ENCODE results near the gene PITPNC1. TPM values are rescaled to one million over a fixed set of nuclear protein-coding genes. Genes with fewer than 3 reads are reported as not detected.
"Not testable (repeated sequence)": the region's sequence is repeated elsewhere in the genome, so short reads cannot be mapped to it uniquely, and the experiment has no call there.

PITPNC1 gene
- polyA plus RNA-seq, 4 donors: 19.7 to 24.3 (median 23.4) TPM

DNA sequence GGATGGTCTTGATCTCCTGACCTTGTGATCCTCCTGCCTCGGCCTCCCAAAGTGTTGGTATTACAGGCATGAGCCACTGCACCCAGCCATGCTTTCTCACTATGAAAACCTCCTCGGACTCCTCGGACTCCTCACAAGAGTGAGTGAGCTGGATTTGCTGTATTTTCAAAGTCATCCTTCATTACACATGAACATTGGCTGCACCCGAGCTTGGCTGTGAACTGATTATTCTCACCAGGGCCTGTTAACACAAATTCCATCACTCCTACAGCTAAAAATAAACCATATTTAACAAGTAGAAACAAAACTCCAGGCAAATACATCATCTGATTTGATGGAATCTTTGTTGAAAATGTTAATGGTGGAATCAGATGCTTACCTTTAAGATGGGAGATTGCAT, 50.3 kb downstream of the PITPNC1 start:
- no peak for DNase-seq (ENCODE audit: low read depth in 4 of 4, low spot score in 3 of 4)

DNA sequence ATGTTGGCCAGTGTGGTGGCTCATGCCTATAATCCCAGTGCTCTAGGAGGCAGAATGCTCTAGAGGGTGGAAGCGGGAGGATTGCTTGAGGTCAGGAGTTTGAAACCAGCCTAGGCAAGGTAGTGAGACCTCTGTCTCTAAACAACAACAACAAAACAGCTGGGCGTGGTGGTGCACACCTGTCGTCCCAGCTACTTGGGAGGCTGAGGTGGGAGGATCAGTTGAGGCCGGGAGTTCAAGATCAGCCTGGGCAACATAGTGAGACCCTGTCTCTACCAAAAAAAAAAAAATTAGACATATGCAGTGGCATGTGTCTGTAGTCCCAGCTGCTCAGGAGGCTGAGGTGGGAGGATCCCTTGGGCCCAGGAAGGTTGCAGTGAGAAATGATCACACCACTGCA, 53.4 kb downstream of the PITPNC1 start:
- DNase-seq (ENCODE audit: low read depth in 4 of 4, low spot score in 3 of 4): not testable (repeated sequence)

DNA sequence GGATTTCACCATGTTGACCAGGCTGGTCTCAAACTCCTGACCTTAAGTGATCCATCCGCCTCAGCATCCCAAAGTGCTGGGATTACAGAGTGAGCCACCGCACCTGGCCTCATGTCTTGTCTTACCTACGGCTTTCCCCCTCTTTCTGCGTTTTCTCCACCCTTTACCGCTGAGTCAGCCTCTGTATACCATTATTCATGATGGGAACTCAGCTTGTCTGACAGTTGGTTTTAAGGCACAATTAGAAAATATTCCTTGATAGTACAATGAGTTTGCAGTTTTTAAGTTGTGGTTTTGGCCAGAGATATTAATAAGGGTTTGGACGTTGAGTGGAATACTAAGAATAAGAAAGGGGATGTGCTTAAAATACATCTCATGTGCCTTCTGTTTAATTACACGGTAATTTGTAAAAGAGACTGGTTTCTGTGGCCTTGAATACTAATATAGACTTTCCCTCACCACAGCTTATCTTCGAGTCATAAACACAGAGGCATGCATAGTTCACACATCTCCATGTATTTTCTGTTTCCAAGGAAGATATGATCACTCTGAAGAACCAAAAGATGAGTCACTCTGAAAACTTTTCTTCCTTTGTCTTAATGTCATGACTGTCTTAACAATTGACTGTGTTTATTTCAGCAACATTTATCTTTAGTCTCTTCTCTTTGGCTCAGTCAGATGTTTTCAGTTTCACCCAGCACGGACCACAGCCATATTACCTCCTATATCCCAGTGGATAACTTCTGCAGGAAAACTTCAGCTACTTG, 54.4 kb downstream of the PITPNC1 start:
- no peak for DNase-seq (ENCODE audit: low read depth in 4 of 4, low spot score in 3 of 4)

GRCh38 chr17:67433248-67433924, 56.3 kb downstream of the PITPNC1 start:
- no peak for DNase-seq (ENCODE audit: low read depth in 4 of 4, low spot score in 3 of 4)

DNA sequence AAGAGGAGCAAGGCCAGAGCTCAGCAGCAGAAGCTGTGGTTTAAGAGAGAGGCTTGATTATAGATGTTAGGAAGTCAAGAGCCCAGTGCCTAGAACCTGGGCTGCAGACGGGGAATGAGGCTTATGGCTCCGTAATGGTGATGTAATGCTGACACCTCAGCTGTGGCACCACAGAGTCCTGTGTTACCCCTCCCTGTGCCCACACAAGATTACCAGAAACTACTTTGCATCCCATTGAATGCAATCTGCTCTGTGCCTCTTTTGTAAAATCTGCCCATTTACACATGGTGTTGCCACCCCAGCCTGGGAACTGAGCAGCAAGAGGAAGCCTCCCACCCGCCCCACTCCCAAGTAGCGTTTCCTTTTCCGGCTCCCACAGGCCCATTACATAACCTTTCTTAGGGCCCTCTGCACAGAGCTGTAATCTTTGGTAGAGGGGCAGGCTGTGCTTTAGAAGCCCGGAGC, 57.0 kb downstream of the PITPNC1 start:
- DNase-seq (ENCODE audit: low read depth in 4 of 4, low spot score in 3 of 4): no peak

DNA sequence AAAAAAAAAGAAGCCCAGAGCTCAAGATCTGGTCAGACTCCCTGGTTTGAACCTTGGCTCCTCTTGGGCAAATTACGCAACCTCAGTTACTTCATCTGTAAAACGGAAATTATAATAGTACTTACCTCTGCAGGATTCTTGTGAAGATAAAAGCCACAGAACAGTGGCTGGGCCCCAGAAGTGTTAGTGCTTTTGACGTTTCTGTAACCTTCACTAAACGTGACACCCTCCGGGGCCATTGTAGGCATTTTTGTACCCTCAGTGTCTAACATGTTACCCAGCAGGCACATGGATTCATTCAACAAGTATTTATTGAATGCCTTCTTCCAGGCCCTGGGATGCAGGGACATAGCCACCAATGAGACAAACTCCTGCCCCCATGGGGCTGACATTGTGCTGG, 58.0 kb downstream of the PITPNC1 start:
- no peak for DNase-seq (ENCODE audit: low read depth in 4 of 4, low spot score in 3 of 4)

- no peak for DNase-seq (ENCODE audit: low read depth in 4 of 4, low spot score in 3 of 4)
Observed at GRCh38 chr17:67435786-67436185, 58.7 kb downstream of the PITPNC1 start.

- no peak for DNase-seq (ENCODE audit: low read depth in 4 of 4, low spot score in 3 of 4)
Observed at GRCh38 chr17:67436233-67436632, 59.2 kb downstream of the PITPNC1 start.

DNA sequence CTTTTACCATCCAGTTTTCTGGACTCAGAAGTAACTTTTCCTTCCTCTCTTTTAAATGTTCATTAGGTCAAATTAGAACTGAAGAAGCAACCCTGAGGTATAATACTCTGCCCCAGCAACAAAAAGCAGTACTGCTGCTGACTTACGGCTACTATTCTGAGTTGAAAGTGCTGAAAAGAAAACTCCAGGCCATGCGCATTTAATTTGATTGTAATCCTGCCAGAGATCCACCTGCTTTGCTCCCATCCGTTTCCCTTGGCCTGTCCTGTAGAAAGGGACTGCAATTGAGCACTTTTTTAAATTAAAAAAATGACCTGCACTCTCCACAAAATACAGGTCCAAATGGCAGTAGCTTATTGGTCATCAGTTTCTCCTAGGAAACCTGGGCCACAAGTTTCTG, 61.6 kb downstream of the PITPNC1 start:
- DNase-seq (ENCODE audit: low read depth in 4 of 4, low spot score in 3 of 4): no peak

GRCh38 chr17:67439269-67439668, 62.2 kb downstream of the PITPNC1 start:
- DNase-seq (ENCODE audit: low read depth in 4 of 4, low spot score in 3 of 4): no peak

DNA sequence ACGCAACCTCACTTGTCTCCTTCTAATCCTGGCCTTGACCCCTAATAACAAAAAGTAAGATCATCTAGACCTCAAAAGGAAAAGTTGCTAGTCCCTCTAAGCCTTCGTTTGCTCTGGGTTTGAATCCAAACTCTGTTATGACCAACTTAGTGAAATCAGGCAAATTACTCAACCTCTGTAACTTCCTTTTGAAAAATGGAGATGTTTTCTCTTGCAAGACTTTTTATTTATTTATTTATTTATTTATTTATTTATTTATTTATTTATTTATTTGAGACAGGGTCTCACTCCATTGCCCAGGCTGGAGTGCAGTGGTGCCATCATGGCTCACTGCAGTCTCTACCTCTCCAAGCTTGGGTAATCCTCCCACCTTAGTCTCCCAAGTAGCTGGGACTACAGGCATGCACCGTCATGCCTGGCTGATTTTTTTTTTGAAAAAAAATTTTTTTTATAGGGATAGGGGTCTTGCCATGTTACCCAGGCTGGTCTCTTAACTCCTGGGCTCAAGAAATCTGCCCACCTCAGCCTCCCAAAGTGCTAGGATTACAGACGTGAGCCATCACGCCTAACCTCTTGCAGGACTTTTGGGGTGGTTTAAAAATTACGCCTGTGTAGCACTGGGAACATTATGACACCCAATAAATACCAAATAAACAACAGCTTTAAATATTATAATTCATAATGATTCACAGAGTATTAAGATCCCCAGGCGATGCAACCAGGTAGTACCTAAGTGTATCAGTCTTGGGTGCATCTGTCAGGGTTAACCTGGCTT, 63.4 kb downstream of the PITPNC1 start:
- DNase-seq (ENCODE audit: low read depth in 4 of 4, low spot score in 3 of 4): no peak

DNA sequence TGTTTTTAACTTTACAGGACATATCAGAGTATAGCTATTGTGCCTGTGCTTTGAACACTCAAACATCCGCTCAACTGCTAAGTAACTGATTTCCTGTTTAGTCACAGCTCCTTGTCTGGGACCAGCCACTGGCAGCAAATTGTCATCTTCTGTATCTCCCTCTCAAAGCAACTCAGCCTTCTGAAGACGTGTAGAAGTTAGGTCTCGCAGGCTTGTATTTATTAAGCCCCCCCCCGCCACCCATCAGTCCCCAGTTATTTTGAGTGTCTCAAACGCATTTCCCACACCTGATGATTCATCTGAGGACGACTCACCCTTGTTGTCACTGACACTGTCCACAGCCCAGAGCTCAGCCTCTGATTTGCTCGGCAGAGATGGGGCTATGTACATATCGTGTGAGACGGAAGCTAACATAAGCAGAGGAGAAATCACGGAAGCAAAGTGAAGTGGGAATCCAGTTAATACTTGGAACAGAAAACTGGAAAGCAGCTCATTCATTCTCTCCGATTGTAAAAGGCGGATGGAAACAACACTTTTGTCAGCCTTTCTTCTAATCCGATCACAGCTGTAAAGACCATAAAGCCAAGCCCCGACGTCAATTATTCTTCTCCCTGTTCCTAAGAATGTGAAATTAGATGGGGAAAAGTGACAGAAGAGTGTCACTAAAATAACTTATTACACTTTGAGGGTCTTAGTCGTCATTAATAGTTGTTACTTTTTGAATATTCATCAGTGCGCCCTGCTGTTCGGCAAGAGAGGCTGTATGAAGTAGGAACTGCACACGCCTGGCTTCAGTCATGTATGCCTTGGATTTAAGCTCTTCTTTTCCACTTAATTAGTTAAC, 64.2 kb downstream of the PITPNC1 start:
- DNase-seq (ENCODE audit: low read depth in 4 of 4, low spot score in 3 of 4): no peak

GRCh38 chr17:67441896-67442219, 64.8 kb downstream of the PITPNC1 start:
- DNase-seq (ENCODE audit: low read depth in 4 of 4, low spot score in 3 of 4): no peak

DNA sequence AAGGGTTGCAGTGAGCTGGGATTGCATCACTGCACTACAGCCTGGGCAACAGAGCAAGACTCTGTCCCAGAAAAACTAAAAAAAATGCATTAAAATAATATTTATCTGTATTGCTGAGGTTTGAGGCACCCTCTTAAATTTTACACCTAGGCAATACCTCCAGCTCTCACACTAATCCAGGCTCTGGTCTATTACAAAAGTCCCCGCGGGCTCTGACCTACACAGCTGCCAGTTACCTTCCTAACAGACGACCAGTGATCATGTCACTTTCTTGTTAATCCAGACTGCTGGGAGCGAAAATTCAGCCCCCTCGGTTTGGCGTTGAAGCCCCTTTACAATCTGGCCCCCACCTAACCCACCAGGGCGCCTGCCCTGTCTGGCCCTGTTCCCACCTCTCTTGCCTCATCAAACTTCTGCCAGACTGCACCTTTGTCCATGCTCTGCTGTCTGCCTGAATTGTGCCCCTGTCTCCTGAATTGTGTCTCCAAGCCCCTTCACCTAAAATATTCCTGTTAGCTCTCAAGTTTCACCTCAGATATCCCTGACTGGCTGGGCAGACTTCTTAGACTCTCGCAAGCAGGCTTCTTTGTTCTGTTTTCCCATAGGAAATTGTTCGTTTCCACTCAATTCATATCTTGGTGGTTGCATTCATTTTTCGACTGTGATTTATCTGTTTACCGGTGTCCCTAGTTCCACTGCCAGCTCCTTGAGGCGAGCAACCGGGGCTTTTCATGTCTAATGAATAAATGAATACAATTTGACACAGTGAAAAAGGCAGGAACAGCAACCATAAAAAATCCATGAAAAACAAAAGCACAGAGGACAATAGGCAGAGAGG, 65.9 kb downstream of the PITPNC1 start:
- no peak for DNase-seq (ENCODE audit: low read depth in 4 of 4, low spot score in 3 of 4)

DNA sequence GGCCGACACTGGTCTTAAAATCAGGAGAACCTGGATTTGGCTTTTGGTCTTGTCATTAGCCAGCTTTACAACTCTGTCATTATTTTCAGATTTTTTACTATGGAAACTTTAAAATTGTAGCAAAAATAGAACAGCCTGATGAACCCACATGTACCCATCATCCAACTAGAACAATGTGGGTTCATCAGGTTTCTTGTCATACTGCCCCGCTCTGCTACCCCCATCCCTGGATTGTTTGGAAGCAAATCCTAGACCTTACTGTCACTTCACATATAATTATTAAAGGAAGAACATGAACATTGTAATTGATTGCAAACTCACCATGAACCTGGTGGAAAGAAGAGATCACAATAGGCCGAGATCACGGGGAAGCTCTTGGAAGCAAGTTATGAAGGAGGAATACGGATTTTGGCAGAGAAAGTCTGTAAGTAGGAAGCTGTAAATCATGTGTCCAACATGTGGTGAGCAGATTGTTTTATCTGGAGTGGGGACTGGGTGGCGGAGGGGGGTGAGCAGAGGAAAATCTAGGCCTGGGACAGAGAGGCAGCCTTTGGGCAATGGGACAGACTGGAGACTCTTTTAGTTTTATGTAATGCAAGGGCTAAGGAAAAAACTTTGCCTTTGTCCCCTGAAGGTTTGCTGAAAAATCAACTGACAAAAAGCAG, 67.0 kb downstream of the PITPNC1 start:
- peak in 1 of 4 donors; percentile 43 for DNase-seq (ENCODE audit: low read depth in 4 of 4, low spot score in 3 of 4)

GRCh38 chr17:67448449-67448848, 71.4 kb downstream of the PITPNC1 start:
- DNase-seq (ENCODE audit: low read depth in 4 of 4, low spot score in 3 of 4): no peak

DNA sequence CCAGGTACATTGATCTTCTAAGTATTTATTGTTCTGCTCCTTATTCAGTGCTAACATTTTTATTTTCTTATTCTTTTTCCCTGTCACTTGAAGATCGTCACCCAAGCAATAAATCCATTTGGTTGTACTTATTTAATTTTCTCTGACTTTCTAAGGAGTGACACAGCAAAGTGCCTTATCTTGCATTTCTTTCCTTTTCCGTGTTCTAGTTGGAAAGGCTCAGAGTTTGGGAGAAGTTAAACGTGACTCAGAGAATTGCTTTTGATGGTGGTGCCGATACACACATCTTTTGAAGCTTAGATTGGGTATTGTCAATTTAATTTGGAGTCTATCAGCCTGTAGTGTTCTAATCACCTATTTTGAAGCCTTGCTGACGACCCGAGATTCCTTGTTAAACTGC, 72.0 kb downstream of the PITPNC1 start:
- no peak for DNase-seq (ENCODE audit: low read depth in 4 of 4, low spot score in 3 of 4)

- no peak for DNase-seq (ENCODE audit: low read depth in 4 of 4, low spot score in 3 of 4)
Observed at GRCh38 chr17:67449845-67450755, 73.0 kb downstream of the PITPNC1 start.

All from right renal pelvis (tissue), 4 donors.